ENCODE measurements around the gene TMEM106C. TPM values are rescaled to one million over a fixed set of nuclear protein-coding genes. Genes with fewer than 3 reads are reported as not detected.

Gene TMEM106C
- total and polyA plus RNA-seq, 9 of the 15 experiments (the other 6 are each of a cell fraction or from before 2014, with no cell fraction given) = 37.6 to 183 (median 57.2) TPM

GRCh38 chr12:48007206-48007605 is 43.8 kb downstream of the TMEM106C start:
- intact Hi-C loops (cut with micrococcal nuclease) (no loop called here), in situ Hi-C loops (cut with MboI) (no loop called here)
- Histone ChIP-seq H3K9ac (ENCODE audit: insufficient read depth in 1 of 2, low read depth in 2 of 2, low read length in 2 of 2) (no peak overlapping the region), H3K27ac (ENCODE audit: extremely low read depth, low read depth, low read length) (no peak overlapping the region), H3K9me3 (replicated peaks; ENCODE audit: control insufficient read depth, insufficient read depth, low read depth, low read length) (no peaks in the 10 kb centered on the region), H4K20me1 (replicated peaks; ENCODE audit: control insufficient read depth, insufficient read depth, low read length) (0 out of 2 replicates have a peak, but pooled peaks cover 3% of the 10 kb centered on the region), H3K9me1 (ENCODE audit: control insufficient read depth, insufficient read depth, low read length) (no peaks in the 10 kb centered on the region), H3K79me2 (ENCODE audit: control insufficient read depth, insufficient read depth, low read length) (no peaks in the 10 kb centered on the region), H2AFZ (ENCODE audit: low read depth, low read length) (no peak overlapping the region), H3K4me2 (ENCODE audit: insufficient read depth, low read length) (no peak overlapping the region), H3K27me3 (ENCODE audit: control insufficient read depth in 2 of 2, insufficient read depth in 2 of 2, low read length in 2 of 2) (peaks cover 66 to 67% of the 10 kb centered on the region in 2 experiments), H3K4me3 (no peak overlapping the region), H3K36me3 (ENCODE audit: control insufficient read depth, insufficient read depth, low read length) (no peaks in the 10 kb centered on the region), H3K4me1 (replicated peaks in 1 of 2; ENCODE audit: control insufficient read depth in 2 of 2, insufficient read depth in 2 of 2, low read length in 2 of 2) (peaks cover 0 to 19% of the 10 kb centered on the region in 2 experiments; a peak in 1 of 5 replicates)
- ATAC-seq (no peak), DNase-seq (ENCODE audit: extremely low read depth in 1 of 4, low spot score in 3 of 4) (no peak), FAIRE-seq (no peak)
- 4% methylated on average over 4 of the region's 4 CpGs for WGBS (ENCODE audit: insufficient coverage, low coverage, missing lambda C conversion rate)
- POLR2A ChIA-PET = no interaction called here
- BruUV-seq (replicated peaks) = no TSS peak
- TF ChIP-seq ETS1 (conservative IDR thresholded peaks at IDR 0.05; ENCODE audit: control insufficient read depth, low read depth, low read length) = no peak
- TF ChIP-seq ZBTB1 (CRISPR knock-in tag; IDR thresholded peaks at IDR 0.05; ENCODE audit: borderline replicate concordance, low read depth) = no peak
- no peak for TF ChIP-seq ZNF511 (CRISPR knock-in tag; IDR thresholded peaks at IDR 0.05)
- no peak for TF ChIP-seq SMARCB1 (IDR thresholded peaks at IDR 0.05; ENCODE audit: insufficient read length, low read depth)
- no peak for TF ChIP-seq RAD21 (CRISPR knock-in tag; conservative IDR thresholded peaks at IDR 0.05 in 1 of 2, IDR thresholded peaks at IDR 0.05 in 1 of 2)
- TF ChIP-seq HOMEZ (CRISPR knock-in tag; IDR thresholded peaks at IDR 0.05) = no peak
- no peak for TF ChIP-seq BCOR (IDR thresholded peaks at IDR 0.05)
- no peak for TF ChIP-seq USF2 (CRISPR knock-in tag; IDR thresholded peaks at IDR 0.05)
- no peak for TF ChIP-seq ZNF609 (CRISPR knock-in tag; IDR thresholded peaks at IDR 0.05; ENCODE audit: borderline replicate concordance)
- TF ChIP-seq ZNF324 (CRISPR knock-in tag; IDR thresholded peaks at IDR 0.05) = no peak
- CTCF ChIA-PET (ENCODE audit: low intra/inter-chr PET ratio) = no interaction called here
